ENCODE data around the gene FAM13A. TPM values are rescaled to one million over a fixed set of nuclear protein-coding genes. Genes with fewer than 3 reads are reported as not detected.
"Not testable (repeated sequence)": the region's sequence is repeated elsewhere in the genome, so short reads cannot be mapped to it uniquely, and the experiment has no call there.

The FAM13A gene
- total RNA-seq, 1 donor from 2014 or later, result 29.5 TPM

DNA sequence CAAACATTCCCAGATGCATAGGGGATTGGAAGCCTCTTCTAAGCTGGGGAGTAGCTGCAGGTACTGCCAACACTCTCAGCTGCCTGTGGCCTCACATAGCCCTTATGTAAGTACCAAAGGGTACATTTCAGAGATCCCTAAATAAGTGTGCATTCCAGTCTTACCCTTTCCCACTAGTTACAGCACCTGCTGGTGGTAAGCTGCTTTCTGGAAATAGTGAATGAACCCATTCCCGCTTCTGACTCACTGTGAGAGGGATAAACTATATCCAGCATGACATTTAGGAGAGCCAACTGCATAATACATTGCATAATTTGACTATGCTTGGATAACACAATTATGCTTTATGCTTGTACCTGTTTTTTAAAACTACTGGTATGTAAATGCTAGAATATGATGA, 149.0 kb downstream of the FAM13A start:
- no peaks in the 10 kb centered on the region for H3K27me3 Mint-ChIP-seq
- peaks cover 15% of the 10 kb centered on the region for H3K36me3 Mint-ChIP-seq (ENCODE audit: insufficient read depth)
- H3K4me3 Mint-ChIP-seq (ENCODE audit: low read depth), result no peak overlapping the region
- TF ChIP-seq, protein P1, sequence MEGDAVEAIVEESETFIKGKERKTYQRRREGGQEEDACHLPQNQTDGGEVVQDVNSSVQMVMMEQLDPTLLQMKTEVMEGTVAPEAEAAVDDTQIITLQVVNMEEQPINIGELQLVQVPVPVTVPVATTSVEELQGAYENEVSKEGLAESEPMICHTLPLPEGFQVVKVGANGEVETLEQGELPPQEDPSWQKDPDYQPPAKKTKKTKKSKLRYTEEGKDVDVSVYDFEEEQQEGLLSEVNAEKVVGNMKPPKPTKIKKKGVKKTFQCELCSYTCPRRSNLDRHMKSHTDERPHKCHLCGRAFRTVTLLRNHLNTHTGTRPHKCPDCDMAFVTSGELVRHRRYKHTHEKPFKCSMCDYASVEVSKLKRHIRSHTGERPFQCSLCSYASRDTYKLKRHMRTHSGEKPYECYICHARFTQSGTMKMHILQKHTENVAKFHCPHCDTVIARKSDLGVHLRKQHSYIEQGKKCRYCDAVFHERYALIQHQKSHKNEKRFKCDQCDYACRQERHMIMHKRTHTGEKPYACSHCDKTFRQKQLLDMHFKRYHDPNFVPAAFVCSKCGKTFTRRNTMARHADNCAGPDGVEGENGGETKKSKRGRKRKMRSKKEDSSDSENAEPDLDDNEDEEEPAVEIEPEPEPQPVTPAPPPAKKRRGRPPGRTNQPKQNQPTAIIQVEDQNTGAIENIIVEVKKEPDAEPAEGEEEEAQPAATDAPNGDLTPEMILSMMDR (IDR thresholded peaks at IDR 0.05; ENCODE audit: unreplicated experiment), result no peak
- peaks cover 3% of the 10 kb centered on the region for H3K4me1 Mint-ChIP-seq (ENCODE audit: low read depth)
- no peak for DNase-seq (ENCODE audit: low spot score, unreplicated experiment)
- H3K27ac Mint-ChIP-seq, result no peak overlapping the region
- peaks cover 14% of the 10 kb centered on the region for H3K9me3 Mint-ChIP-seq (ENCODE audit: low read depth)

DNA sequence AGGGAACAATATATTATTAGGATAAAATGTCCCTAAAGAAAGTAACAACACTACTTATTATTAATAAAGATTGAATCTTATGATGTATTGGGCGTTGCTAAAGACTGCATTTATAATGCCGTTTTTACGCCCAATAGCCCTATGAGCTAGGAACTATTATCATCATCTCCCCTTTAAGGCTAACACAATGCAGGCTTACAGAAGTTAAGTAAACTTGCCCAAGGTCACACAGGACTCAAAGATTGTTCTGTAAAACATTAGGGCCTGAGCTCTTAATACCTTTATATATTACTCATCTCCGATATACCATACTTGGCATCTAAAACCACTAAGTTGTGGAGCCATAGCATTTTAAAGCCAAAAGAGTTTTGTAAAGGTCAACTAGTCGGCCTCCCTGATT, 149.5 kb downstream of the FAM13A start:
- peaks cover 3% of the 10 kb centered on the region for H3K4me1 Mint-ChIP-seq (ENCODE audit: low read depth)
- DNase-seq (ENCODE audit: low spot score, unreplicated experiment), result no peak
- H3K4me3 Mint-ChIP-seq (ENCODE audit: low read depth), result no peak overlapping the region
- TF ChIP-seq, protein P1 (IDR thresholded peaks at IDR 0.05; ENCODE audit: unreplicated experiment), result no peak
- peaks cover 19% of the 10 kb centered on the region for H3K9me3 Mint-ChIP-seq (ENCODE audit: low read depth)
- no peaks in the 10 kb centered on the region for H3K27me3 Mint-ChIP-seq
- peaks cover 20% of the 10 kb centered on the region for H3K36me3 Mint-ChIP-seq (ENCODE audit: insufficient read depth)
- H3K27ac Mint-ChIP-seq, result no peak overlapping the region

DNA sequence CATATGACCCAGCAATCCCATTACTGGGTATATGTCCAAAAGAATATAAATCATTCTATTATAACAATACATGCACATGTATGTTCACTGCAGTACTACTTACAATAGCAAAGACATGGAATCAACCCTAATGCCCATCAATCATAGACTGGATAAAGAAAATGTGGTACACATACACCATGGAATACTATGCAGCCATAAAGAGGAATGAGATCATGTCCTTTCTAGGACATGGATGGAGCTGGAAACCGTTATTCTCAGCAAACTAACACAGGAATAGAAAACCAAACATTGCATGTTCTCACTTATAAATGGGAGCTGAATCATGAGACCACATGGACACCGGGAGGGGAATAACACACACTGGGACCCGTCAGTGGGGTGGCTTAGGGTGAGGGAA, 152.7 kb downstream of the FAM13A start:
- H3K27me3 Mint-ChIP-seq; DNase-seq (ENCODE audit: low spot score, unreplicated experiment); H3K4me1 Mint-ChIP-seq (ENCODE audit: low read depth); H3K4me3 Mint-ChIP-seq (ENCODE audit: low read depth); H3K27ac Mint-ChIP-seq: not testable (repeated sequence)
- H3K9me3 Mint-ChIP-seq (ENCODE audit: low read depth), result peaks cover 43% of the 10 kb centered on the region
- peaks cover 44% of the 10 kb centered on the region for H3K36me3 Mint-ChIP-seq (ENCODE audit: insufficient read depth)

DNA sequence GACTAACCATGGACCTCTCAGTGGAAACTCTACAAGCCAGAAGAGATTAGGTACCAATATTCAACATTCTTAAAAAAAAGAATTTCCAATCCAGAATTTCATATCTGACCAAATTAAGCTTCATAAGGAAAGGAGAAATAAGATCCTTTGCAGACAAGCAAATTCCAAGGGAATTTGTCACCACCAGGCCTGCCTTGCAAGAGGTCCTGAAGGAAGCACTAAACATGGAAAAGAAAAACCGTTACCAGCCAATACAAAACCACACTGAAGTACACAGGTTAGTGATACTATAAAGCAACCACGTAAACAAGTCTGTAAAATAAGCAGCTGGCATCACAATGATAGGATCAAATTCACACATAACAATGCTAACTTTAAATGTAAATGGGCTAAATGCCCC, 156.6 kb downstream of the FAM13A start:
- TF ChIP-seq, protein P1 (IDR thresholded peaks at IDR 0.05; ENCODE audit: unreplicated experiment), result no peak
- no peak overlapping the region for H3K4me3 Mint-ChIP-seq (ENCODE audit: low read depth)
- H3K9me3 Mint-ChIP-seq (ENCODE audit: low read depth), result peaks cover 46% of the 10 kb centered on the region
- H3K36me3 Mint-ChIP-seq (ENCODE audit: insufficient read depth), result peaks cover 46% of the 10 kb centered on the region
- no peak for DNase-seq (ENCODE audit: low spot score, unreplicated experiment)
- H3K27ac Mint-ChIP-seq, result no peak overlapping the region
- no peaks in the 10 kb centered on the region for H3K27me3 Mint-ChIP-seq
- H3K4me1 Mint-ChIP-seq (ENCODE audit: low read depth), result no peaks in the 10 kb centered on the region

DNA sequence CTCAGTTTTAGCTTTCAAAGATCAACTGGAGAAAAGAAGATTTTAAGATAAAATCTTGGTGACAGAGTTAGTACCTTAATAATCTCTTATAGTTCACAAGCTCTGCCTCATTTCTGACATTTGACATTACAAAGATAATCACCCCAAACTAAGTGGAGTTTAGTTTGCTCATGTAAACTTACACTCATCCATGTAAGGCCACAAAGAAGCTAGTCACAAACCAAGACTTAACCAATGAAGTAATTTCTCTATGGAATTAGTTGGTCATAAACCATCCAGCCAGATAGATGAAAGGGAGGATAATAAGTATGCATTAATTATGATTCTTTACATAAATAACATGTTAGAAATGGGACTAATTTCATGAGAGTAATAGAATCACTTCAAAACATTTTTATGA, 159.2 kb downstream of the FAM13A start:
- H3K4me1 Mint-ChIP-seq (ENCODE audit: low read depth), result no peaks in the 10 kb centered on the region
- H3K9me3 Mint-ChIP-seq (ENCODE audit: low read depth), result peaks cover 29% of the 10 kb centered on the region
- H3K36me3 Mint-ChIP-seq (ENCODE audit: insufficient read depth), result peaks cover 32% of the 10 kb centered on the region

DNA sequence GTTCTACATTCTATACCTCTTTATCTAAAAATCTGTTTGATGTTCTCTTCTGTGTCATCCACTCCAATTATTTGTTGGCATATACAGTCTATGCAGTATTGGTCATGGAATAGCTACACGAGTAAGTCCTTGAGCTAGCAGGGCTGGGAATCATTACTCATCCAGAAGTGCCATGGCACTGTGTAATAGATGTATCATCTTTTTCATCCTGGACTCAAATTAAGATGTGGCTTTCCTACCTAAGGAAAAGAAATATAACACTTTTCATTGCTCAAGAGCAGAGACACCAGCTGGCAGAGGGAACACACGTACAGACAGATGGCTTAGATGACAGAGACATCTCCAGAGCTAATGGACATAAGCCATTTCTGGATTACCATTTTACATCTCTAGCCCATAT, 159.8 kb downstream of the FAM13A start:
- Mint-ChIP-seq H3K9me3 (ENCODE audit: low read depth) (peaks cover 24% of the 10 kb centered on the region), H3K27ac (no peak overlapping the region), H3K27me3 (no peaks in the 10 kb centered on the region), H3K36me3 (ENCODE audit: insufficient read depth) (peaks cover 27% of the 10 kb centered on the region), H3K4me1 (ENCODE audit: low read depth) (no peaks in the 10 kb centered on the region), H3K4me3 (ENCODE audit: low read depth) (no peak overlapping the region)
- DNase-seq (ENCODE audit: low spot score, unreplicated experiment), result no peak
- TF ChIP-seq, protein P1 (IDR thresholded peaks at IDR 0.05; ENCODE audit: unreplicated experiment), result no peak

More for the DNA sequence above, 159.2 kb downstream of the FAM13A start:
- no peak overlapping the region for H3K4me3 Mint-ChIP-seq (ENCODE audit: low read depth)
- no peak for DNase-seq (ENCODE audit: low spot score, unreplicated experiment)
- H3K27me3 Mint-ChIP-seq, result no peaks in the 10 kb centered on the region
- TF ChIP-seq, protein P1 (IDR thresholded peaks at IDR 0.05; ENCODE audit: unreplicated experiment), result no peak
- no peak overlapping the region for H3K27ac Mint-ChIP-seq
